ENCODE results near the gene COL1A2. TPM values are rescaled to one million over a fixed set of nuclear protein-coding genes. Genes with fewer than 3 reads are reported as not detected.

Gene COL1A2
- polyA plus RNA-seq, 3 donors, result 651 to 746 (median 703) TPM

DNA sequence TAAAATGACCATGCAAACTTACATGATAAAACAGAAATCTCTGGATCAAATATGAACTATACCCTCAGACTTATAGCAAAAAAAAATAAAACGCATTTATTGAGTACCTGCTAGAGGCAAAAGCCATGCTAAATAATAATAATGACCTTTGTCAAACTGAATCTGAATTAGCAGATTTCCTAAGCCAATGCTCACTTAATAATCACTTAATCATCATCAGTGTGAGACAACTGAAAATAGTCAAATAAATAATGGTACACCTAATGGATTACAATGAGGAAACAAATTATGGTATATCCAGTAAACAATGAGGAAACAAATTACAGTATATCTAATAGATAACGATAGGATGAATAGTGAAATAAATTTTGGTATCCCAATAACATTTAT lies 37.6 kb downstream of the COL1A2 start:
- DNase-seq (ENCODE audit: low read depth in 3 of 3, low spot score in 2 of 3), result no peak

DNA sequence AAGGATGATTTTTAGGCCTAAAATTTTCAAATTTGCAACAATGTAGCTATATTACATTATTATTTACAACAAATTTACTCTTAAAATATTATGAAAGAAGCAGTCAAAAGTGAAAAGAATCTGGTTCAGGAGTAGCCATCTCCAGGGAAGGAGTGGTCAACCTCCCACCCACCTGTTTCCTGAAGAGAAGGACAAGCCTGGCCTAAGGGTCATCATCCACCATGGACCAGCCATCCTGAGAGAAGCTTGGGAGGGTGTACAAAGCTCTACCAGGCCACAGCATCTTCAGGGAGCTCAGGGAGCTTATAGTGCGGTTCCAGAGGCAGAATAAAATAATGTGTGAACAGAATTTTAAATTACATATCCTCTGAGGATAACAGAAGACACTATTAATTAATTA lies 38.1 kb downstream of the COL1A2 start:
- no peak for DNase-seq (ENCODE audit: low read depth in 3 of 3, low spot score in 2 of 3)

DNA sequence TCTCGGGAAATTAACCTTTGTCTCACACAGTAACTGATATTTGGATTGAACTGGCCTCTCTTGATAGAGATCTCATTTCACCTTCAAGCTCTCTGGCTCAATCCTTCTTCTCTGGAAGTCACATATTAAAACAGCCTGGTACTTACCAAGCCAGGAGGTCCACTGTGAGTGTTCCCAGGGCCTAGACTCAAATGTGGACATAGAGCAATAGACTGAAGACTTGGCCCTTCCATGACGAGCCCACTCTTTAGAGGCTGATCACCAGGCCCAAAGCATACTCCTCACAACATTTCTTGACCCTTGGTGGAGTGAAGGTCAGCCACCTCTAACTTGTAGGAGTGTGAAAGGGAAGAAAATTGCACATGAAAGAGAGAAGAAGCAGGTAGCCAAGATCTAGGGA lies 38.5 kb downstream of the COL1A2 start:
- no peak for DNase-seq (ENCODE audit: low read depth in 3 of 3, low spot score in 2 of 3)

DNA sequence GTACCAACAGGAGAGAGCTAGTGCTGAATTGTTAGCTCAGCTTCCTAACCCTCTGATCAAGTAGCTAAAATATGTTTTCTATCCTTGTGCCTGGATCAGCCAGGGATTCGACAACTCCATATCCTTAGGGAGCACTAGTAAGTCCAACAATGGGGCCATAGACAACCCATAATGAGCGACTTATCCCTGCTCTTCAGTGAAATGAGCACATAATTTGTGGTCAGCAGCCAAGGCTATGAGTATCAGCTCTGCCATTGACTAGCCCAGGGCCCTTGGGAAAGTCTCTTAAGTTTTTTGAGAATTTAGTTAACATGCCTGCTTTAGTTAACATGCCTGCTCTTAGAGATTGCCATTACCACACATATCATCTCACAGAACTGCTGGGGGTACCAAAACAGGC lies 39.3 kb downstream of the COL1A2 start:
- no peak for DNase-seq (ENCODE audit: low read depth in 3 of 3, low spot score in 2 of 3)

DNA sequence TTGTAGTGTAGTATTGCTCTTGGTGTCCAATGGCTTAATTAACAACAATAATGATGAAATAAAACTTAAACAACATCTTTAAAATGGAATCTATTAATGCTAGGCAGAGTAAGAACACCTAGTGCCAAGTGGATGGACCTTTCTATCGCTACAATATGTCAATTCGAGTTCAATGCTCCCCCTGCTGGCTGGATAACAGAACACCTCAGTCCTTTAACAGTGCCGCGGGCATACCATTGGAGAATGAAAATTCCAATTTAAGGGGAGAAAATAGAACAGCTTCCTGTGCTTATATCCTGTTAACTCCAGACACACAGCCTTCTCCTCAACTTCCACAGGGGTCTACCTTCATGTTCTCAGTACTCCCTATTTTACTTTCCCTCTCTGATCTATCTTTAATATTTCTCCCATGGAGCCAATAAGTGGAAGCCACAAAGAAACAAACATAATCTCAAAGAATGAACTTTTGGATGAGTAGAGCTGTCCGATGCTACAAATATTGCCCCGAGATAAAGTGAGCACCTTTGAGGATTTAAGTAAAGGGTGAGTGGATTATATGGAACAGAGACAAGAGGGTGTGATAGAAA lies 41.4 kb downstream of the COL1A2 start:
- peak in 2 of 3 donors; percentile 41 to 56 for DNase-seq (ENCODE audit: low read depth in 3 of 3, low spot score in 2 of 3)

DNA sequence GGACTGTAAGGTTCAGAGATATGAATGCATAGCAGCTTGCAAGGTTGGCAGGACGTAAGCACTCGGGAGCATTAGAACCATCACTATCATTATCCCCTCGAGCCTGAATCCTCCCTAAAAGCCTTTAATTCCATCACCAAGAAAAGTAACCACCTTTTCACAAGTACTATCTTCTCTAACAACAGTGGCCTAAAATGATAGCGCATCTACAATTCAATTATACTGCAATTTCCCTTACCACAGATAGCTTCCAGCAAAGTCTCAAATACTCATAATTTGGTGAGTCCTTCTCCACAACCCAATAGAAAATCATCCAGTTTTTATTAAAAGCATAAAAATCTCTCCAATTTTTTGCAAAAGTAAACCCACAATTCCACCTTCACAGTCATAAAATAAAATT lies 42.0 kb downstream of the COL1A2 start:
- DNase-seq (ENCODE audit: low read depth in 3 of 3, low spot score in 2 of 3), result no peak

DNA sequence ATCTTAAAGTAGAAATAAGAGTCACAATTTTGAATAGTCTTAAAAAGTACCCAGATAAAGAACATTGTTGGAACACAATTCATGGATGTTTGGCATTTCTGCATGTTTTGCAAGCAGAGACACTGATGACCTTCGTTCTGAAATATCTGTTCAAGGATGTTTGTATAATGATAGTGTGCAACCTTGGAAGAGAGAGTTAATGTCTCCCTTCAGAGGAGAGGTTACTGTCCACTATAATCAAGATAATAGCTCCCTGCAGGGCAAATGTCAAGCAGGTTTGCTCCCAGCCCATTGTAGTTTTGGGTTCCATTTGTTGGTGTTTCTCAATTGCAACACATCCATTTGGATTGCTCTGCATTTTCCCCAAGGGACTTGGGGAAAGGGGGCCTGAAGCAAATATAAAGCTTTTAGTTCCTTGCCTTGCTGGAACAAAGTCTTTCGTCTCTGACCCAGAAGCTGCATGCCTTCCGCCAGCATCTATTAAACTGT lies 45.2 kb downstream of the COL1A2 start:
- DNase-seq (ENCODE audit: low read depth in 3 of 3, low spot score in 2 of 3), result no peak

DNA sequence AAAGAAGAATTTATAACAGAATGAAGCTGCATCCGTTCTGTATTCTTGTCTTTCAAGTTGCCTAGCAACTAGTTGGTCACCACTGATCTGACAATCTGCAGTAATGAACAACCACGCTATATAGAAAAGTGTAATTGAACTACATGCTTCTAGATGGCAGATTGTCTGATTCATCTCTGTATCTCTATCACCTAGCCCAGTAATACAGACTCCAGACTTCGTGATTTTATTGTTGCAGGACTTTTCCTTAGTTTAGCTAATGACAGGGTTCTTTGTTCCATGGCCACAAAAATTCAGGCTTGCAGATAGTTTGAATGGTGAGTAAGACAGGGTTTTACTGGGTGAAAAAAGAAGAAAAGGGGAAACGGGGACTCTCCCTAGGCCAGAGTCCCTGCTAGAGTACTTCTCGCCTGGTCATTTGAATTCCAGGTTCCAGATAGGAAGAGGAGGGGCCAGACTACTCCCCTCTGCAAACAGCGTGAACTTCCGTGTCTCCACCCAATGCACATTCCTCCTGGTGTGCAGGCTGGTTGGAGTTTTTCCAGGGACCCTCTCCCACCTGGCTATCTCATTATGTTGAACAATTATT lies 45.9 kb downstream of the COL1A2 start:
- no peak for DNase-seq (ENCODE audit: low read depth in 3 of 3, low spot score in 2 of 3)

DNA sequence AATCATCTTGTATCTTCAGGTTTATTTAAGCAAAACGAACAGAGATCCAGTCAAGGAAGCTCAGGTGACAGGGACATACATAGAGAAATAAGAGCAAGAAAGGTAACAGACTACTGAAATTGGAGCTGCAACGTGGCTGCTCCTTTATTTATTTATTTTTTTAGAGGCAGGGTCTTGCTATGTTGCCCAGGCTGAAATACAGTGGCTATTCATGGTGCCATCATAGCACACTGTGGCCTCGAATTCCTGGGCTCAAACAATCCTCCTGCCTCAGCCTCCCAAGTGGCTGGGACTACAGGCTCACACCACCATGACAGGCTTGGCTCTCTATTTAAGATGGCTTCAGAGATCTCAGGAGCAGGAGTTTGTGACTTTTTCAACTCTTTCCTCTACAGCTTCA lies 46.4 kb downstream of the COL1A2 start:
- DNase-seq (ENCODE audit: low read depth in 3 of 3, low spot score in 2 of 3), result no peak

DNA sequence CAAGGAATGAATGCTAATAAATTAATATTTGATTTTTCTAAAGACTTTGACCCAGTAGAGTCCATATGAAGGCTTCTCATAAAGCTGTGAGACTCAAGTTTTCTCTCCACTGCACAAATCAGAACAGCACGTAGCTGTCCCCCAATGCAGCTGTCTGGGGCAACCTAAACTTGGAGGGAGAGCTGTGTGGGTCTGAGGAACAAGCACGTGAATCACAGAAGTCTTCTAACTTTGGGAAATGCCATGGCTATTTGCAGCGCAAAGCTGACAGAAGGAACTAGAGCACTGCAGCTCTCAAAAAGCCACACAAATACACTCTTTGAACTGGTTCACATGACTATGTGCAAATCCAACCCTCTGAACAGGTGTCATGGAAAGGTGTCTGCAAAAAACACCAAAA lies 47.9 kb downstream of the COL1A2 start:
- no peak for DNase-seq (ENCODE audit: low read depth in 3 of 3, low spot score in 2 of 3)

DNA sequence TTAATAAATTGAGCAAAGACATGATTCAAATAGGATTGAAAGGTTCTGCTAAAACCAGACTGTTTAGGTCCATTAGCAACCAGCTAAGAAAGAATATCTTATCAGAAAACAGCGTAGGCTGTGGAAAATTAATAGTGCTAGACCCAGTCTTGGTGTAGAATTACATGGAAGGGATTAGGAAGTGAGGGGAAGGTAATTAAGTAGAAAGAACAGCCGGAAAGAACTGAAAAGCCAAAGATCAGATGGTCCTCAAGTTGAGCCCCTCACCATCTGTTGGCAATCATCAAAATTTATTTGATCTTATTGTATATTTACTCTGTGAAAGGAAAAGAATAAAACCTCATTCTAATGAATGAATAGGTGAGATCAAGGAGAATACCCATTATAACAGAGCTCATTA lies 50.1 kb downstream of the COL1A2 start:
- DNase-seq (ENCODE audit: low read depth in 3 of 3, low spot score in 2 of 3), result no peak

DNA sequence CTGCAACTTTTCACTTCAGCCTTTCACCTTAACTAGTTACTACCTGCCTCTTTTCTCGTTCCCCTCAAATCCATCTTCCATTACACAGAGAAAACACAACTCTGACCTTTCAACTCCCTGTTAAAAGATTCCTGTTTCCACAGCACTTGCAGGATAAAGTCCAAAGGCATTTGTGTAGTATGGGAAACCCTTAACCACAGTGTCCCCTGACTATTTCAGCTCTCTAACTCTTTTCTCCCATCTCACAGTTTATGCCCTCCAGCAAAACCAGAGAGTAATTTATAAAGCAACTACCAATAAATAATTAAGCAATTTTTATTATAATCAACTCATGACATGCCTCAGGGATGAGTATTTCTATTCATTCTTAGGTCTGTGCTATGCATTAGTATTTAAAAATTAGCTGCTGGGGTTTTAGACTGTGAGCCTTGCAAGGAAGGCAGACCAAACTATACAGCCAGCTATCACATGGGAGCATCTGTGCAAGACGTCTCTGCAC lies 51.0 kb downstream of the COL1A2 start:
- DNase-seq (ENCODE audit: low read depth in 3 of 3, low spot score in 2 of 3), result no peak

DNA sequence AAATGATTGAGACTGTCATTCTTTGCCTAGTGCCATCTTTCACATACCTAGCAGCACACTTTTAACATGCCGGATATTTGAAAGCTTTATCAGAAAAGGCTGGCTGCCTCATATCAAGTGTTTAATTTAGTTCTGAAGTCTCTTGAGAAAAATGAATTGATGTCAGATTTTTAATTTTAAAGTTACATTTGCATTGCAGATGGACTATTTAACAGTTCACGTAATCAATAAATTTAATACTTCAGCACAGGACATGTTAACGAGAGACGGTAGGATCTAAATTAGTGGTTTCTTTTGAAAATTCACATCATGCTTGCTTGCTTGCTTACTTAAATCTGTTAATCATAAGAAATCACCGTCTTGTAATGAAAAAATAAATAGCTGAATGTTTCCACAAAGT lies 51.6 kb downstream of the COL1A2 start:
- DNase-seq (ENCODE audit: low read depth in 3 of 3, low spot score in 2 of 3), result no peak

DNA sequence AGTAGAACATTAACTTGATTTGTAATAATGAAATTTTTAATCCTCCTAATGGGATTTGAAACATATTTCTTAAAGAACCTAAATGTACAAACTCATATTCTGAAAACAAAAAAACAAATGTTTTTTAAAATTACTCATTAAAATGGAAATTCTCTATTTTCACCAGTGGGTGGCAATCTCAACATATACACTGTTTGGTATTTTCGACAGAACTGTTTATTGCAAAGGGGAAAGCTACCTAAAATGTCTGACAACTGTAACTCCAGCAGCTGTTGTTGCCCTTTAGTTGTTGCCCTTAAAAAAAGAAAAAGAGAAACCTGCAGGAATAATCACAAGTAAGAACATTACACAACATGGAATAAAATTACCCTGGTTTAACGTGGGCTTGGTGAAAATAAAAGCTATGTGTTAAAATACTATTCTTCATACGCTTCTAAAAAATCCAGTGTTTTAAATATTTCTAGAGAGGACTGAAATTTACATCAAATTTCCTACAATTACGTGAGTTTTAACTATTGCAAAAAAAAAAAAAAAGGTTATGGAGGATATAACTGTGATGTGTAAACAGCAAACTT lies 54.5 kb downstream of the COL1A2 start:
- peak in 1 of 3 donors; percentile 36 for DNase-seq (ENCODE audit: low read depth in 3 of 3, low spot score in 2 of 3)

DNA sequence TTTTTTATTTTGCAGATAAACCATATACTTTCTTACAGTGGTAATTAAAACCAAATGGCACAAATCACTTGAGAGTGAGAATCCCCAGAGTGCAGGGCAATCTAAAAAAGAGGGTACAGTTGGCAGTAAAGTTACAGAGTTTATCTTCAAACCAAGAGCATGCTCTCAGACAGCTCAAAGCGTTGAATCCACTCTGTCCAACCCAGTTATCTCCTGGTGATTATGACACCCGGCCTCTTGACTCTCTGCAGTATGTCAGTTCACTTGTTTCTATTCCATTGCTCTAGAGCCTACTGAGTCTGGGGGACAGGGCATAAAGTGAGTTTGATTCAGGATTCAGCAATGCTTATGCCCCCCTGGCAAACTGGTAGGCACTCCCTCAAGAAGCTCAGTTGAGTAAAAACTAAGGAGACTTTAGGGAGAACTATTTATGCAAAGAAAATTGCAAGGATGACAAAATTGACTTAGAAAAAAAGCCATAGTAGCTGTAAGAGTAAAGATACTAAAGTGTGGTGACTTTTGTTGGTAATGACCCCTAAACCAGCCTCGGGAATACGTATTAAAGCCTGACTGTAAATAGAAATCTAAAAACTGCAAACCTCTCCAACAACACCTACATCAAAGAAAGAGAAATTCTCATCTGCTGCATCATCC lies 55.5 kb downstream of the COL1A2 start:
- no peak for DNase-seq (ENCODE audit: low read depth in 3 of 3, low spot score in 2 of 3)

DNA sequence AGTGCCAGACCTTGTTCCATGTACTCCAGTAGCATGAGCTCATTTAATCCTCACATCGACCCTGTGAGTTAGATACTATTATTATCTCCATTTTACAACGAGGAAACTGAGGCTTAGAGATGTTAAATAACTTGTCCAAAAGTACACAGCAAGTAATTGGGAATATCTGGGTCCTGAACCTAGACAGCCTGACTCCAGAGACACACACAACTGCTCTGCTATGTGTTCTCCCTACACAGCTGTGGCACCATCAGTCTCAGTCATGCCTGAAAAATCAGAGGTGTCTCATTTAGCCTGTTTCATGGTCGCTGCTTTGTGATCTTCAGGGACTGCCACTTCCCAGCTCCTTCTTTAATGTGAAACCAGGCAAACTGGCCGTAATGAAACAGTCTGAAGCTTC lies 56.5 kb downstream of the COL1A2 start:
- DNase-seq (ENCODE audit: low read depth in 3 of 3, low spot score in 2 of 3), result no peak

DNA sequence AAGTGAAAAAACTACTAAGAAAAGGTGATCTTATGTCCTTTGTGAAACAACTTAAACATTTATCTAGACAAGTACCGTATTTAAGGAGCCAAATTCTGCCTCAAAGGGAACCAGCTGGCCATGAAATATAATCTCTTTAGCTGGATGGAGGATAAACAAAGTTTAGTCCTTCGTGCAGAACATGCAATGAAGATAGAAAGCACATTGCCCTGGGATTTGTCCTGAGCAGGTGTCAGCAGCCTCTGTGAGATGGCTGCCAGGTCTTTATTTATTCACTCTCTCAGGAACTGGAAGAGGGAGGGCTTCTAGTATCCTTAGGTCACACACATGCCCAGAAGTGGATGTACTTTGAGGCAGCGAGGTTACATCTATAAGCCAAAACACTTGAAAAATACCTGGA lies 57.5 kb downstream of the COL1A2 start:
- peak in 1 of 3 donors; percentile 33 for DNase-seq (ENCODE audit: low read depth in 3 of 3, low spot score in 2 of 3)

DNA sequence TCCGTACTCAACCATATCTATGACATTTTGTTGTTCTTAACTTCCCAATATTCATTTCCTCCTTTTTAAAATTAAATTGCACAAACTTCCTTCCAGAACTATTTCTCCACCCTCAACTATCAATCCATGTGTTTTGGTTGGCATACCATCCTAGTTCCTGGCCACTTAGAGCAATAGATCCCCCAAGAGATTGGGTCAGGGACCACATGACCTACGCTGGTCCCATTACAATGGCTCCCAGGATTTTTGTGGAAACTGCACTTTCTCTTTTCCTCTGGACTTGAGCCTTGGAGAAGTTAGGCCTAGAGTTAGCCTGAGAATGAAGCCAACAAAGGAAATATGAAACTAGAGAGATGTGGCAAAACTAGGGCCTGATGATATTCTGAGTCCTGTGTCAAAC lies 59.2 kb downstream of the COL1A2 start:
- DNase-seq (ENCODE audit: low read depth in 3 of 3, low spot score in 2 of 3), result no peak

DNA sequence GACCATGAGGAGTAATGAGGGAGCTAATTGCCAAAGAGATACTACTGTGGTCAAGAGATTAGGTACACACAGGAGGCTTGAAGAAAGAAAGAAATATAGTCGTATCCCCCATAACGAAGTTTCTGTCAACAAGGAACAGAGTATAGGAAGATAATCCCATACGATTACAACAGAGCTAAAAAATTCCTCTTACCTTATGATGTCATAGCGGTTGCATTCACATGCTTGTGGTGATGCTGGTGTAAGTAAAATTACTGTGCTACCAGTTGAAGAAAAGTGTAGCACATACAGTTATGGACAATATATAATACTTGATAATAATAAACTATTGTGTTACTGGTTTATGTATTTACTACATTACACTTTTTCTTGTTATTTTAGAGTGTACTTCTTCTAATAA lies 63.3 kb downstream of the COL1A2 start:
- DNase-seq (ENCODE audit: low read depth in 3 of 3, low spot score in 2 of 3), result no peak

DNA sequence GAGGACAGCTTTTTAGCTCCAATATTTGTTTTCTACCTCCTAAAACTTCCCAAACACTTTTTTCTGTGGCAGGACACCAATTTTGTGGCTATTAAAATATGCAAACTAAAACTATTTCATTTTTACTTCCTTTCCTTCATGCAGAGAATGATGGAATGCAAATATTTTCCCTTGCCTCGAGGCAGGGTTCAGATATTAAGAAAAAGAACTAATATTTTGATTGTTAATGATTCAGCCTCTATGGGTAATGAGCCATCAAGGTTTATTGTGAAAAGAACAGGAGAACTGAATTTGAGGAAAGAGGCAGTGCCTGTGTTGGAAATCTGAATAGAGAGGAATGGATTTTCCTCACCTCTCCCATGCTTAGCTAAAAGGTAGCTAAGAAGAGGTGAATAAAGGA lies 71.8 kb downstream of the COL1A2 start:
- DNase-seq (ENCODE audit: low read depth in 3 of 3, low spot score in 2 of 3), result no peak

DNA sequence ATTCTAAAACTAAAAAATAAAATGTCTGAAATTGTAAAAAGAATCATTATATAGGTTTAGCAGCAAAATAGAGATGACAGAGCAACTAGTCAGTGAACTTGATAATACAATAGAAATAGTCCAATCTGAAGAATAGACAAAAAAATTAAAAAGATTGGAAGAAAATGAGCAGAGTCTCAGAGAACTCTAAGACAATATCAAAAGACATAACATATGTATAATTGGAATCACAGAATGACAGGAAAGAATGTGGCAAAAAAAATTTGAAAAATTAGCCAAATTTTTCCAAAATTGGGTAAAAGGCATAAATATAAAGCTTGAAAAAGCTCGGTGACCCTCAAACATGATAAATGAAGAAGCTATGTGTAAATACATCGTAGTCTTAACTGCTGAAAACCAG lies 76.9 kb downstream of the COL1A2 start:
- DNase-seq (ENCODE audit: low read depth in 3 of 3, low spot score in 2 of 3), result no peak

DNA sequence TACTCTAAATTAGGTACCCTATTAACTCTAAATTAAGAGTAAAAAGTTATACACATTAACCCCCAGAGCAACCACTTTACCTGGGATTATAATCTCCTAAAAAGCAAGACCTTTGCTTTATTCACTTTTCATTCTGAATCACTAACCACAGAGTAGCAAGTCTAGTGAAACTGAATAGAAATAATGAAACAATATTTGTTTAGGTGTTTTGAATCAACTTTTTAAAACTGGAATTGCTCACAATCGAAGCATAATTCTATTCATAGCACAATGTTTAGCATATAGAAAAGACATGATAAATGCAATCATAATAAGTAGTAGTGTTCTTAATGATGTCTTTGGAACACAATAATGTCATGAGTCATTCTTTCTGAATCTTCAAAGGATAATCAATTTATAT lies 77.9 kb downstream of the COL1A2 start:
- DNase-seq (ENCODE audit: low read depth in 3 of 3, low spot score in 2 of 3), result no peak

Data from right renal cortex interstitium (tissue), 3 donors.